Astrocyte (in vitro differentiated cells and primary cell): ENCODE data around the gene DYNC2I2. TPM values are rescaled to one million over a fixed set of nuclear protein-coding genes. Genes with fewer than 3 reads are reported as not detected.

Source experiments
- DNase-seq: peaks from one replicate; pipeline ENCODE4 v3.0.0-alpha.2; 2010; ENCODE audit warnings: low read depth
- FAIRE-seq: peaks from 2 replicates; lab custom pipeline; 2011; peaks lifted over from hg19 to GRCh38; lab: Jason Lieb, UNC
- H2AFZ ChIP-seq: 2 replicates; pipeline ENCODE4 v1.6.0; 2012; ENCODE audit warnings: low read depth, low read length, inconsistent platforms
- H3K27ac ChIP-seq: 2 replicates; pipeline ENCODE4 v1.5.1; 2011; ENCODE audit warnings: low read depth, low read length, inconsistent platforms
- H3K27me3 ChIP-seq: 2 replicates; pipeline ENCODE4 v1.6.0; 2011; ENCODE audit warnings: low read length, inconsistent platforms; ENCODE audit not compliant: insufficient read depth
- H3K36me3 ChIP-seq: 2 replicates; pipeline ENCODE4 v1.5.1; 2011; ENCODE audit warnings: low read length, inconsistent platforms; ENCODE audit not compliant: insufficient read depth
- H3K4me1 ChIP-seq: 2 replicates; pipeline ENCODE4 v1.5.1; 2011; ENCODE audit warnings: low read length, inconsistent platforms; ENCODE audit not compliant: insufficient read depth
- H3K4me2 ChIP-seq: 2 replicates; pipeline ENCODE4 v1.6.0; 2012; ENCODE audit warnings: low read length, inconsistent platforms
- H3K4me3 ChIP-seq: 2 replicates; pipeline ENCODE4 v1.5.1; 2011; ENCODE audit warnings: low read depth, mild to moderate bottlenecking, low read length, inconsistent platforms; ENCODE audit not compliant: insufficient read depth
- H3K79me2 ChIP-seq: 2 replicates; pipeline ENCODE4 v1.6.0; 2012; ENCODE audit warnings: mild to moderate bottlenecking, low read length, inconsistent platforms; ENCODE audit not compliant: insufficient read depth
- H3K9ac ChIP-seq: 2 replicates; pipeline ENCODE4 v1.6.0; 2012; ENCODE audit warnings: mild to moderate bottlenecking, low read length, inconsistent platforms
- H3K9me3 ChIP-seq: 2 replicates; pipeline ENCODE4 v1.5.1; 2012; ENCODE audit warnings: low read depth, mild to moderate bottlenecking, low read length, inconsistent platforms; ENCODE audit not compliant: insufficient read depth
- H4K20me1 ChIP-seq: 2 replicates; pipeline ENCODE4 v1.6.0; 2012; ENCODE audit warnings: low read length, inconsistent platforms; ENCODE audit not compliant: insufficient read depth
- H3K27ac Mint-ChIP-seq: one replicate; pipeline ENCODE4 v1.8.0; 2021; ENCODE audit warnings: mild to moderate bottlenecking, mixed read lengths; ENCODE audit not compliant: unreplicated experiment
- H3K27me3 Mint-ChIP-seq: one replicate; pipeline ENCODE4 v1.8.0; 2021; ENCODE audit warnings: low read depth, mixed read lengths; ENCODE audit not compliant: unreplicated experiment
- H3K36me3 Mint-ChIP-seq: one replicate; pipeline ENCODE4 v1.8.0; 2021; ENCODE audit warnings: low read depth, mixed read lengths; ENCODE audit not compliant: unreplicated experiment
- H3K4me1 Mint-ChIP-seq: one replicate; pipeline ENCODE4 v1.8.0; 2021; ENCODE audit warnings: low read depth, mixed read lengths; ENCODE audit not compliant: unreplicated experiment
- H3K4me3 Mint-ChIP-seq: one replicate; pipeline ENCODE4 v1.8.0; 2021; ENCODE audit warnings: mild to moderate bottlenecking, moderate library complexity, mixed read lengths; ENCODE audit not compliant: unreplicated experiment
- H3K9me3 Mint-ChIP-seq: one replicate; pipeline ENCODE4 v1.8.0; 2021; ENCODE audit warnings: mild to moderate bottlenecking, mixed read lengths; ENCODE audit not compliant: unreplicated experiment
- CTCF ChIP-seq: IDR thresholded peaks from 2 replicates; pipeline ENCODE4 v1.5.1; 2011; ENCODE audit warnings: low read depth, mild to moderate bottlenecking, inconsistent platforms, low read length, moderate library complexity; ENCODE audit not compliant: insufficient read depth
- EZH2 ChIP-seq: IDR thresholded peaks from 2 replicates; pipeline ENCODE4 v1.6.1; 2012; ENCODE audit warnings: mild to moderate bottlenecking, low read length, inconsistent platforms; ENCODE audit not compliant: insufficient read depth
- total RNA-seq: library from RNA; stranded (reverse); gene quantifications from 2 replicates; pipeline ENCODE4 v1.2.1, GENCODE V29; 2021

Gene DYNC2I2
- total RNA-seq, 1 donor from 2014 or later = 20.6 TPM

- Mint-ChIP-seq H3K4me1 (peaks cover 10% of the 10 kb centered on the region), H3K36me3 (peaks cover 4% of the 10 kb centered on the region), H3K27ac (peak overlapping the region; percentile 41), H3K27me3 (no peaks in the 10 kb centered on the region), H3K4me3 (no peak overlapping the region), H3K9me3 (no peaks in the 10 kb centered on the region)
- Histone ChIP-seq H3K4me3 (no peak overlapping the region), H3K36me3 (no peaks in the 10 kb centered on the region), H3K9ac (no peak overlapping the region), H3K4me1 (no peaks in the 10 kb centered on the region), H3K27ac (no peak overlapping the region), H3K4me2 (no peak overlapping the region), H3K79me2 (peaks cover 7% of the 10 kb centered on the region), H3K9me3 (no peaks in the 10 kb centered on the region), H4K20me1 (no peaks in the 10 kb centered on the region), H3K27me3 (no peaks in the 10 kb centered on the region), H2AFZ (no peak overlapping the region)
- DNase-seq = no peak
- no peak for FAIRE-seq
- TF ChIP-seq CTCF (no peak), EZH2 (no peak)
These were observed 12.9 kb downstream of the DYNC2I2 start for GRCh38 chr9:128643519-128644300.

DNA sequence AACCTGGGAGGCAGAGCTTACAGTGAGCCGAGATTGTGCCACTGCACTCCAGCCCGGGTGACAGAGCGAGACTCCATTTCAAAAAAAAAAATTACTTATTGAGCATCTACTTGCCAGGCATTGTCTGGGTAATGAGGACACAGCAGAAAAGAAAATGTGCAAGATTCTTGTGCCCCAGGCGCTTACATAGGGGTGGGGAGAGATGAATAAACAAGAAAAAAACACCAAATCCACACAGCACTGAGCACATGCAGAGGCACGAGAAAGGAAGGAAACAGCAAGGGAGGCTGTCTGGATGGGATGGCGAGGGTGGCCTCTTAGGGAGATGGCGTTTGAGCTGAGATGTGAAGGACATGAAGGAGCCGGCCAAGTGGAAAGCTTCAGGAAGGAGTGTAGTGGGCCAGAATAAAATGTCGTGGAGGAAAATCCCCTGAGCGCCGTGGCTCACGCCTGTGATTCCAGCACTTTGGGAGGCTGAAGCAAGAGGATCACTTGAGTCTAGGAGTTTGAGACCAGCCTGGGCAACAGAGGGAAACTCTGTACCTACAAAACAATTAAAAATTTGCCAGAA, 13.9 kb downstream of the DYNC2I2 start:
- Histone ChIP-seq H2AFZ (no peak overlapping the region), H3K4me1 (no peaks in the 10 kb centered on the region), H3K27me3 (no peaks in the 10 kb centered on the region), H4K20me1 (no peaks in the 10 kb centered on the region), H3K4me2 (no peak overlapping the region), H3K27ac (no peak overlapping the region), H3K9ac (no peak overlapping the region), H3K9me3 (no peaks in the 10 kb centered on the region), H3K36me3 (no peaks in the 10 kb centered on the region), H3K4me3 (no peak overlapping the region), H3K79me2 (peaks cover 6% of the 10 kb centered on the region)
- H3K4me1 Mint-ChIP-seq = peaks cover 10% of the 10 kb centered on the region
- H3K27me3 Mint-ChIP-seq = no peaks in the 10 kb centered on the region
- H3K9me3 Mint-ChIP-seq = no peaks in the 10 kb centered on the region
- no peak overlapping the region for H3K27ac Mint-ChIP-seq
- H3K36me3 Mint-ChIP-seq = peaks cover 4% of the 10 kb centered on the region
- no peak for TF ChIP-seq EZH2
- TF ChIP-seq CTCF = no peak
- FAIRE-seq (no peak), DNase-seq (no peak)
- no peak overlapping the region for H3K4me3 Mint-ChIP-seq

GRCh38 chr9:128640603-128641002, 16.0 kb downstream of the DYNC2I2 start:
- H3K4me3 Mint-ChIP-seq = no peak overlapping the region
- no peak for FAIRE-seq
- peaks cover 10% of the 10 kb centered on the region for H3K4me1 Mint-ChIP-seq

More at GRCh38 chr9:128640603-128641002, 16.0 kb downstream of the DYNC2I2 start:
- H3K27me3 Mint-ChIP-seq = no peaks in the 10 kb centered on the region
- H3K9me3 ChIP-seq = no peaks in the 10 kb centered on the region
- H3K9me3 Mint-ChIP-seq = no peaks in the 10 kb centered on the region
- peaks cover 7% of the 10 kb centered on the region for H3K4me1 ChIP-seq
- no peaks in the 10 kb centered on the region for H3K27me3 ChIP-seq
- no peak overlapping the region for H3K4me2 ChIP-seq
- no peak for DNase-seq
- H3K79me2 ChIP-seq = peaks cover 6% of the 10 kb centered on the region
- no peaks in the 10 kb centered on the region for H3K36me3 ChIP-seq
- no peak overlapping the region for H3K27ac ChIP-seq
- H2AFZ ChIP-seq = no peak overlapping the region
- no peak overlapping the region for H3K27ac Mint-ChIP-seq
- no peak overlapping the region for H3K4me3 ChIP-seq
- H3K9ac ChIP-seq = no peak overlapping the region
- TF ChIP-seq CTCF (no peak), EZH2 (no peak)
- H4K20me1 ChIP-seq = no peaks in the 10 kb centered on the region
- peaks cover 4% of the 10 kb centered on the region for H3K36me3 Mint-ChIP-seq
